HL-60 (cell line): ENCODE measurements around the gene KRTAP1-1.

ENCODE experiments used
- DNase-seq, 2 experiments: peaks; one replicate each; pipeline ENCODE4 v3.0.0-alpha.2; 2010 to 2020; ENCODE audit warnings: low read depth in 1 of 2, low spot score in 1 of 2
- H3K27ac ChIP-seq: fragments of 250-450 bp; sonication (Bioruptor Pico); replicated peaks from 2 replicates; pipeline ENCODE4 v1.5.1; 2020; ENCODE audit warnings: mild to moderate bottlenecking, moderate library complexity
- H3K27me3 ChIP-seq: fragments of 250-450 bp; sonication (Bioruptor Pico); 2 replicates; pipeline ENCODE4 v1.5.1; 2021; ENCODE audit warnings: mild to moderate bottlenecking, moderate library complexity; ENCODE audit not compliant: insufficient read depth, poor library complexity, severe bottlenecking
- H3K4me3 ChIP-seq: replicated peaks from 2 replicates; pipeline ENCODE4 v1.5.1; 2011; ENCODE audit warnings: mild to moderate bottlenecking, control low read depth, low read length; ENCODE audit not compliant: insufficient read depth
- CTCF ChIP-seq: IDR thresholded peaks from one replicate; pipeline ENCODE4 v1.5.1; 2011; ENCODE audit warnings: low read length, control low read depth, inconsistent platforms; ENCODE audit not compliant: insufficient read depth
- GABPA ChIP-seq: IDR thresholded peaks from 2 replicates; pipeline ENCODE4 v1.6.1; 2012; ENCODE audit warnings: low read depth
- POLR2AphosphoS5 ChIP-seq: IDR thresholded peaks from 2 replicates; pipeline ENCODE4 v1.6.1; 2012; ENCODE audit warnings: low read depth
- REST ChIP-seq: IDR thresholded peaks from 2 replicates; pipeline ENCODE4 v1.6.1; 2012; ENCODE audit warnings: low read depth; ENCODE audit not compliant: insufficient replicate concordance
- SPI1 ChIP-seq: IDR thresholded peaks from 2 replicates; pipeline ENCODE4 v1.6.1; 2012; ENCODE audit warnings: low read depth, mild to moderate bottlenecking, borderline replicate concordance

The KRTAP1-1 gene

GRCh38 chr17:41016578-41017215 lies 24.6 kb downstream of the KRTAP1-1 start:
- no peak for TF ChIP-seq POLR2AphosphoS5
- TF ChIP-seq SPI1: no peak
- no peak for TF ChIP-seq GABPA
- TF ChIP-seq REST: no peak
- no peak for TF ChIP-seq CTCF
- no peak overlapping the region for H3K27ac ChIP-seq
- H3K4me3 ChIP-seq: no peak overlapping the region
- no peaks in the 10 kb centered on the region for H3K27me3 ChIP-seq
- DNase-seq: no peak

- Histone ChIP-seq H3K27ac (no peak overlapping the region), H3K4me3 (no peak overlapping the region), H3K27me3 (no peaks in the 10 kb centered on the region)
- TF ChIP-seq GABPA: no peak
- no peak for TF ChIP-seq SPI1
- no peak for TF ChIP-seq REST
- no peak for TF ChIP-seq POLR2AphosphoS5
- no peak for TF ChIP-seq CTCF
- DNase-seq: no peak
Measured at GRCh38 chr17:41015454-41015853, 25.8 kb downstream of the KRTAP1-1 start.

GRCh38 chr17:41013606-41014005 lies 27.6 kb downstream of the KRTAP1-1 start:
- DNase-seq: no peak
- TF ChIP-seq REST: no peak
- TF ChIP-seq CTCF: no peak

More at GRCh38 chr17:41013606-41014005, 27.6 kb downstream of the KRTAP1-1 start:
- H3K27me3 ChIP-seq: no peaks in the 10 kb centered on the region
- H3K27ac ChIP-seq: no peak overlapping the region
- H3K4me3 ChIP-seq: no peak overlapping the region
